Endothelial cell of umbilical vein (primary cell): Measurements from ENCODE around the gene NFU1. TPM values are rescaled to one million over a fixed set of nuclear protein-coding genes. Genes with fewer than 3 reads are reported as not detected.

Source experiments
- BruUV-seq: library from RNA; stranded (reverse); fragments of 400-500 nt; replicated peaks from 2 replicates; lab custom pipeline; 2021; lab: Mats Ljungman, UMichigan
- CTCF ChIA-PET: fragments of 300-600, 350-600 bp; sonication (Branson Sonifier 250); formaldehyde crosslinking; loops from one replicate; lab custom pipeline; 2021; ENCODE audit warnings: antibody characterized with exemption, inconsistent platforms; lab: Charles Lee
- POLR2A ChIA-PET: fragments of 300-600, 350-600 bp; sonication (Branson Sonifier 250); formaldehyde crosslinking; loops from one replicate; lab custom pipeline; 2021; ENCODE audit warnings: antibody characterized with exemption, inconsistent platforms; lab: Charles Lee
- DNase-seq: peaks from one replicate; pipeline ENCODE4 v3.0.0-alpha.2; 2011; ENCODE audit warnings: low read depth, low spot score
- FAIRE-seq: peaks from 2 replicates; lab custom pipeline; 2011; peaks lifted over from hg19 to GRCh38; lab: Jason Lieb, UNC
- H2AFZ ChIP-seq: 2 replicates; pipeline ENCODE4 v1.6.0; 2012; ENCODE audit warnings: low read depth, low read length, control low read depth, inconsistent platforms
- H3K27ac ChIP-seq: 2 replicates; pipeline ENCODE4 v1.5.1; 2011; ENCODE audit warnings: low read depth, mild to moderate bottlenecking, control low read depth, low read length, moderate library complexity; ENCODE audit not compliant: insufficient read depth
- H3K27me3 ChIP-seq, 2 experiments: 2 replicates each; pipeline versions ENCODE4 v1.6.0 to v1.6.1; 2011; ENCODE audit warnings: low read length in 2 of 2, mixed read lengths in 1 of 2; ENCODE audit not compliant: control insufficient read depth in 2 of 2, insufficient read depth in 2 of 2
- H3K36me3 ChIP-seq, 2 experiments: 2 replicates in 1 of 2; 3 replicates in 1 of 2; pipeline ENCODE4 v1.5.1; 2011; ENCODE audit warnings: low read length in 2 of 2, mild to moderate bottlenecking in 1 of 2, moderate library complexity in 1 of 2; ENCODE audit not compliant: control insufficient read depth in 2 of 2, insufficient read depth in 2 of 2; ENCODE audit errors: extremely low read depth in 1 of 2
- H3K4me1 ChIP-seq: 3 replicates; pipeline ENCODE4 v1.5.1; 2011; ENCODE audit warnings: mild to moderate bottlenecking, low read length; ENCODE audit not compliant: control insufficient read depth, insufficient read depth; ENCODE audit errors: extremely low read depth
- H3K4me2 ChIP-seq: 2 replicates; pipeline ENCODE4 v1.6.1; 2011; ENCODE audit warnings: low read length, control low read depth, mixed read lengths; ENCODE audit not compliant: insufficient read depth
- H3K4me3 ChIP-seq, 3 experiments: fragments of 200-600 bp in 1 of 3; sonication (generic), shearing (Covaris generic) in 1 of 3; replicated peaks in 1 of 3; 2 replicates each; pipeline ENCODE4 v1.5.1; 2011 to 2016; ENCODE audit warnings: control low read depth in 3 of 3, low read length in 3 of 3, mild to moderate bottlenecking in 2 of 3, inconsistent platforms in 1 of 3, low read depth in 1 of 3, moderate library complexity in 1 of 3; ENCODE audit not compliant: insufficient read depth in 1 of 3
- H3K79me2 ChIP-seq: 2 replicates; pipeline ENCODE4 v1.6.0; 2012; ENCODE audit warnings: low read length, inconsistent platforms; ENCODE audit not compliant: control insufficient read depth, insufficient read depth
- H3K9ac ChIP-seq: replicated peaks from 2 replicates; pipeline ENCODE3; 2011; ENCODE audit warnings: low read length, control low read depth; ENCODE audit not compliant: insufficient read depth; ENCODE audit errors: extremely low read depth
- H3K9me1 ChIP-seq: replicated peaks from 3 replicates; pipeline ENCODE4 v1.6.0; 2011; ENCODE audit warnings: mild to moderate bottlenecking, low read length; ENCODE audit not compliant: control insufficient read depth, insufficient read depth; ENCODE audit errors: extremely low read depth
- H3K9me3 ChIP-seq: replicated peaks from 2 replicates; pipeline ENCODE4 v1.5.1; 2012; ENCODE audit warnings: low read length, inconsistent platforms; ENCODE audit not compliant: control insufficient read depth, insufficient read depth
- H4K20me1 ChIP-seq: replicated peaks from 2 replicates; pipeline ENCODE3; 2011; ENCODE audit warnings: mild to moderate bottlenecking, low read length; ENCODE audit not compliant: control insufficient read depth, insufficient read depth; ENCODE audit errors: extremely low read depth
- EZH2 ChIP-seq: IDR thresholded peaks from 2 replicates; pipeline ENCODE4 v1.6.1; 2012; ENCODE audit warnings: borderline replicate concordance, low read depth, mild to moderate bottlenecking, moderate library complexity, low read length, inconsistent platforms; ENCODE audit not compliant: severe bottlenecking
- FOS ChIP-seq: IDR thresholded peaks from 2 replicates; pipeline ENCODE4 v1.6.1; 2011; ENCODE audit warnings: mild to moderate bottlenecking, low read length, moderate library complexity, borderline replicate concordance; ENCODE audit not compliant: insufficient read depth
- GATA2 ChIP-seq: IDR thresholded peaks from 2 replicates; pipeline ENCODE4 v1.7.0; 2011; ENCODE audit warnings: low read depth, mild to moderate bottlenecking, moderate library complexity, mixed read lengths, low read length; ENCODE audit not compliant: insufficient read length, insufficient read depth
- JUN ChIP-seq: IDR thresholded peaks from 2 replicates; pipeline ENCODE4 v1.6.1; 2011; ENCODE audit warnings: borderline replicate concordance, low read depth; ENCODE audit not compliant: insufficient read length, insufficient read depth
- MYC ChIP-seq: IDR thresholded peaks from one replicate; pipeline ENCODE4 v1.6.1; 2011; ENCODE audit warnings: mild to moderate bottlenecking, low read depth, low read length
- POLR2A ChIP-seq: IDR thresholded peaks from 2 replicates; pipeline ENCODE4 v1.6.1; 2012; ENCODE audit warnings: low read depth, mild to moderate bottlenecking, control low read depth, low read length
- POLR2AphosphoS5 ChIP-seq: IDR thresholded peaks from 2 replicates; pipeline ENCODE4 v1.6.1; 2012; ENCODE audit warnings: low read depth, mild to moderate bottlenecking, control low read depth, low read length, moderate library complexity; ENCODE audit not compliant: insufficient read depth
- dilution Hi-C: fragments of 300-500 bp; cut with MboI; formaldehyde crosslinking; loops from one replicate; pipeline ENCODE4 v1.15.0; 2019; ENCODE audit warnings: low sequenced_read_pairs; ENCODE audit not compliant: extremely low pct_ligation_motif_present
- intact Hi-C: fragments of 100-400 bp; cut with micrococcal nuclease; formaldehyde crosslinking; loops from one replicate; pipeline ENCODE4 v1.10.0; 2022
- polyA plus RNA-seq, 4 experiments: library from polyadenylated mRNA; depleted of rRNA in 3 of 4; stranded (reverse) in 3 of 4; unstranded in 1 of 4; fragments of >200 nt; gene quantifications; 2 replicates each; pipeline versions ENCODE4 v1.2.1 to v1.2.3, GENCODE V29; 2011 to 2012; ENCODE audit warnings: missing spikeins in 1 of 4
- total RNA-seq: library from RNA; stranded (reverse); gene quantifications from 2 replicates; pipeline ENCODE4 v1.2.3, GENCODE V29; 2021
- TF ChIP-seq, protein P1 (sequence below), 2 donors: IDR thresholded peaks; 1 replicate in 1 of 2; 2 replicates in 1 of 2; pipeline ENCODE4 v1.5.1; 2011; ENCODE audit warnings: low read length in 2 of 2, mild to moderate bottlenecking in 2 of 2, moderate library complexity in 2 of 2, control low read depth in 1 of 2, inconsistent platforms in 1 of 2, low read depth in 1 of 2; ENCODE audit not compliant: insufficient read depth in 1 of 2; ENCODE audit errors: extremely low read depth in 1 of 2
- TF ChIP-seq, protein P2 (sequence below): IDR thresholded peaks from 2 replicates; pipeline ENCODE4 v1.6.1; 2011; ENCODE audit not compliant: insufficient read depth, insufficient read length

The NFU1 gene
- total and polyA plus RNA-seq, 2 donors (not counting 3 experiments of a cell fraction or from before 2014, with no cell fraction given): 19.6 to 49.7 TPM

DNA sequence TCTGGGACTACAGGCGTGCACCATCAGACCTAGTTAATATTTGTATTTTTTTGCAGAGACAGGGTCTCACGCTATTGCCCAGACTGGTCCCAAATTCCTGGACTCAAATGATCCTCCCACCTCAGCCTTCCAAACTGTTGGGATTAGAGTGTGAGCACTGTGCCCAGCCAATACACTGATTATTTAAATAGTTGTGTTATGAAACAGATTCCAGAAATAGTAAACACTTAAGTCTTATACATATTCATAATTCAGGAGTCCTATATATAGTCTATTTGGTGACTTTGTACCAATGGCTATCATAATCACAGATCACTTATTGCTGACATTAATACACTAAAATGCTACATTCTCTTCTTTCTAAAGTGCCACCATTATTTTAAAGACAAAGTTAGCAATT is 12.8 kb downstream of the NFU1 start:
- no peak overlapping the region for H3K27ac ChIP-seq
- H4K20me1 ChIP-seq: no peaks in the 10 kb centered on the region
- CTCF ChIA-PET: no interaction called here
- H3K27me3 ChIP-seq: no peaks in the 10 kb centered on the region
- TF ChIP-seq EZH2: no peak
- TF ChIP-seq JUN: no peak
- TF ChIP-seq FOS: no peak
- no peak for TF ChIP-seq POLR2A
- TF ChIP-seq POLR2AphosphoS5: no peak
- TF ChIP-seq, protein P1, sequence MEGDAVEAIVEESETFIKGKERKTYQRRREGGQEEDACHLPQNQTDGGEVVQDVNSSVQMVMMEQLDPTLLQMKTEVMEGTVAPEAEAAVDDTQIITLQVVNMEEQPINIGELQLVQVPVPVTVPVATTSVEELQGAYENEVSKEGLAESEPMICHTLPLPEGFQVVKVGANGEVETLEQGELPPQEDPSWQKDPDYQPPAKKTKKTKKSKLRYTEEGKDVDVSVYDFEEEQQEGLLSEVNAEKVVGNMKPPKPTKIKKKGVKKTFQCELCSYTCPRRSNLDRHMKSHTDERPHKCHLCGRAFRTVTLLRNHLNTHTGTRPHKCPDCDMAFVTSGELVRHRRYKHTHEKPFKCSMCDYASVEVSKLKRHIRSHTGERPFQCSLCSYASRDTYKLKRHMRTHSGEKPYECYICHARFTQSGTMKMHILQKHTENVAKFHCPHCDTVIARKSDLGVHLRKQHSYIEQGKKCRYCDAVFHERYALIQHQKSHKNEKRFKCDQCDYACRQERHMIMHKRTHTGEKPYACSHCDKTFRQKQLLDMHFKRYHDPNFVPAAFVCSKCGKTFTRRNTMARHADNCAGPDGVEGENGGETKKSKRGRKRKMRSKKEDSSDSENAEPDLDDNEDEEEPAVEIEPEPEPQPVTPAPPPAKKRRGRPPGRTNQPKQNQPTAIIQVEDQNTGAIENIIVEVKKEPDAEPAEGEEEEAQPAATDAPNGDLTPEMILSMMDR (IDR thresholded peaks at IDR 0.05; ENCODE audit: extremely low read depth in 1 of 2, insufficient read depth in 1 of 2, low read depth in 1 of 2, low read length in 2 of 2): no peak
- no peak for TF ChIP-seq GATA2
- TF ChIP-seq, protein P2, sequence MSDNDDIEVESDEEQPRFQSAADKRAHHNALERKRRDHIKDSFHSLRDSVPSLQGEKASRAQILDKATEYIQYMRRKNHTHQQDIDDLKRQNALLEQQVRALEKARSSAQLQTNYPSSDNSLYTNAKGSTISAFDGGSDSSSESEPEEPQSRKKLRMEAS: no peak
- no peak for TF ChIP-seq MYC
- no peaks in the 10 kb centered on the region for H3K4me1 ChIP-seq
- H3K36me3 ChIP-seq: peaks cover 2 to 6% of the 10 kb centered on the region in 2 experiments
- H3K79me2 ChIP-seq: no peaks in the 10 kb centered on the region
- POLR2A ChIA-PET: no interaction called here
- H2AFZ ChIP-seq: no peak overlapping the region
- dilution Hi-C loops (no loop called here), intact Hi-C loops (no loop called here)
- no peaks in the 10 kb centered on the region for H3K9me1 ChIP-seq
- H3K4me3 ChIP-seq: no peak overlapping the region
- no TSS peak for BruUV-seq
- no peak overlapping the region for H3K9ac ChIP-seq
- H3K9me3 ChIP-seq: no peaks in the 10 kb centered on the region
- H3K4me2 ChIP-seq: no peak overlapping the region
- no peak for DNase-seq
- no peak for FAIRE-seq
